HG03025 (cell line): ENCODE measurements around the gene SMURF2.
"Not testable (repeated sequence)": the region's sequence is repeated elsewhere in the genome, so short reads cannot be mapped to it uniquely, and the experiment has no call there.

ENCODE experiments used
- ATAC-seq: cut with Tn5 transposase; IDR thresholded peaks from one replicate; pipeline ENCODE4 v1.9.1; 2021; ENCODE audit warnings: mild to moderate bottlenecking, moderate library complexity; ENCODE audit not compliant: unreplicated experiment, low FRiP score

SMURF2 gene

DNA sequence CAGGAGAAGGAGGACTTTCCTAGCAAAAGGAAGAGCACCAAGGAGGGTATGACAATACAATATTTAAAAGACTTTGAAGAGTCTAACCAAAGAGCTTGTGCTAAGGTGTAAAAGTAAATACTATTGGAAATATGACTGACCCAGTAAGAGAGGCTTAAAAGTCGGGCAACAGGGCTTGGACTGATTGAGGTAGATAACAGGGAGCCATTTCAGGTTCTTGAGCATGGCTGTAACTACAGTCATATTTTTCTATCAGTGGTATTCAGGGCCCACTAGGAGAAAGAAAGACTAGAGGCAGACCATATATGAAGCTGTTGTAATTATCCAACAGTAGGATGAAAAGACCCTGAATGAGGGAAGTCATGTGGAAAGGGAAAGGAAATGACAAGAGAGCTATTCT, 62.3 kb downstream of the SMURF2 start:
- ATAC-seq, result no peak

DNA sequence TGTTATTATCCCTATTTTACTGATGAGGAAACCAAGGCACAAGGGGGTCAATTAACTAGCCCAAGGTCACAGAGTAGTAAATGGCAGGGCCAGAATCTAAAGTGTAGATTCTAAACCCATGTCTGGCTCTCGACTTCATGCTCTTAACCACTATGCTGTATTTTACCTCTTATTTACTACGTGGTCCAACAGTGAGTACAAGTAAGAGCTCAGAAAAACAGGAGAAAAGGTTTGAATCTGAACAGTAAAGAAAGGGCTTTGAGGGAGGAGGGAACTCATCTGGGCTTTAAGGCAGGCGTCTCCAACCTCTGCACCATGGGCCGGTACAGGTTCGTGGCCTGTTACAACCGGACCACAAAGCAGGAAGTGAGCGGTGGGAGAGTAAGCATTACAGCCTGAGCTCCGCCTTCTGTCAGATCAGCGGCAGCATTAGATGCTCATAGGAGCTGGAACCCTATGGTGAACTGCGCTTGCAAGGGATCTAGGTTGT, 62.9 kb downstream of the SMURF2 start:
- ATAC-seq, result peak; percentile 75

DNA sequence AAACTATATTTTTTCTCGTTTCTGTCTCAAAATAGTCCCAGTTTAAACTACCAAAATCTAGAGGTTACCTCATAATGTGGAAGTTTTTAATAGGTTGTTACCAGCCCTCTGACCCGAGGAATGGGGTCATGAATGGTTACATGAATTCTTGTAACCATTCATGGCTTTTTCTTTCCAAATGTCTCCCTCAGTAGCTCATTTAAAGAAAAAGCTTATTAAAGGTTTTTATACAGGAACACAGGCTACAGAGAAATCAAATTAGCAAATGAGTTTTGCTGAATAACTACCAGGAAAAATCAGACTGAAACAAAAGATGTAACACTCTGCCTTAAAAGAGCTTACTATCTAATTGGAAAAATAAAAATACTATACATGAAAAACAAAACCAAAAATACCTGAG, 63.4 kb downstream of the SMURF2 start:
- ATAC-seq, result no peak

DNA sequence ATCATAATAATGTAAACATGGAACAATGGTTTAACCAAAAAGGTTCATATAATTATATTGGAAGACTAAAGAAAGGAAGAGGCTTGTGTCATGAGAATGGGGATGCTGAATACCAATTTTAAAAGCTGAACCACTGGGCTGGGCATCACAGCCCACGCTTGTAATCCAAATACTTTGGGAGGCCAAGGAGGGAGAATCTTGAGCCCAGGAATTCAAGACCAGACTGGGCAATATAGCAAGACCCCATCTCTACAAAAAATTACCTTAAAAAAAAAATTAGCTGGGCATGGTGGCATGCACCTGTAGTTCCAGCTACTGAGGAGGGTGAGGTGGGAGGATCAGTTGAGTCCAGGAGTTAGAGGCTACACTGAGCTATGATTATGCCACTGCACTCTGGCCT, 65.1 kb downstream of the SMURF2 start:
- ATAC-seq, result no peak

DNA sequence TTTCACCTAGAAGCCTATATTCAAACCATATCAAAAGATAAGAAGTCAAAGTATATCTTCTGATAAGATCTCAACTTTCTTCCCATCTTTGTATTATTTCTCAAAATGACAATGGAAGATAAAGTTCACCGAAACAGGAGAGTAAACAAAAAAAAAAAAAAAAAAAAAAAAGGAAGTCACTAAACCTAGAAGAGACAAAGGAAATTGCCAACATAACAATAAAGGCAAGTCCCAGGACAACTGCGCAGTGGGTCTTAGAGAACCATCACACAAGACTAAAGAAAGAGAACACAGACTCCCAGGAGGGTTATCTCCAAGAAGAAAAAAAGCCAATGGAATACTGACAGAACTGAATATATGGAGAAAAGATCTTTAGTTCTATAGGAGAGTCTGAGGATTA, 65.7 kb downstream of the SMURF2 start:
- ATAC-seq, result no peak

DNA sequence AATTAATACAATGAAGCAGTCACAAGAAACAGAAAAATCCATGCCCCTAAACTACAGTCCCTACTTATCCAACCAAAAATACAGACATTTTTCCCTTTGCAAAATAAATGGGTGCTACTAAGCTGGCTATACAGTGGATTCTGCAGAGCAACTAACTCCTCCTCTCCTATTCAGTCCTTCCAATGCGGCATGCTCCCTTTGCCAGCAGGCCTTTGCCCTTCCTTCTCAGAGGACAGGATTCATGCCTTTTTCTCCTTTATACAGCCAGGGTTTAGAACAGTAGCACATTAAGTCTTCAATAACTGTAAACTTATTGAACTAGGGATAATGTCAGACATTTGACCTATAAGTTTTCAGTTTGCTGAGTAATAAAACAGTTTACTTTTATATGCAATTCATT, 70.2 kb downstream of the SMURF2 start:
- no peak for ATAC-seq

DNA sequence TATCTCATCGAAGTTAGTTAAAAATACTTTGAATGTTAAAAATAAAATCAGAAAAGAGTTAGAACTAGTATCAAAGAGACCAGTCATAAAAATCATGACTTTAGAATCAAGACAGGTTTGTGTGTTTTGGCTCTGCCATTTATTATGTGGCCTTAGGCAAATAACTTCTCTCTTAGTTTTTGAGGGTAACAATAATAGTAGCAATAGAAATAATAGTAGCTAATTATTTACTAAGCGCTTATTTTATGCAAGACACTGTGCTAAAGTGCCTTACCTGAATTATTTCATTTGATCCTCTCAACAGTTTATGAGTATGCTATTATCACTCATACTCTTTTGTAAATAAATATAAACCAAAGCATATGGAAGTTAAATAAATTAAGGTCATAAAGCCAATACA, 77.0 kb downstream of the SMURF2 start:
- no peak for ATAC-seq

DNA sequence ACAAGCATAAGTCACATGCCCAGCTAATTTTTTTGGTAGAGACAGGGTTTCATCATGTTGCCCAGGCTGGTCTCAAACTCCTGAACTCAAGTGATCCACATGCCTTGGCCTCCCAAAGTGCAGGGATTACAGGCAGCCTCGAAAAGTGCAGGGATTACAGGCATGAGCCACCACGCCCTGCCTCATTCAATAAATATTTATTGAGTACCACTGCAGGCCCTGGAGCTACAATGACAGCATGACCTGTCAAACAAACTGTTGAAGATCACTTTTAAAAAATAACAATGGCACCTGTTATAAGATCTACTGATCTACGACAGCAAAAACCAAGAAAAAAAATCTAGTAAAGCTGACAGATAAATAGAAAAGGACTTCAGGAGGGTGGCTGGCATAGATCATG, 79.1 kb downstream of the SMURF2 start:
- ATAC-seq, result no peak

DNA sequence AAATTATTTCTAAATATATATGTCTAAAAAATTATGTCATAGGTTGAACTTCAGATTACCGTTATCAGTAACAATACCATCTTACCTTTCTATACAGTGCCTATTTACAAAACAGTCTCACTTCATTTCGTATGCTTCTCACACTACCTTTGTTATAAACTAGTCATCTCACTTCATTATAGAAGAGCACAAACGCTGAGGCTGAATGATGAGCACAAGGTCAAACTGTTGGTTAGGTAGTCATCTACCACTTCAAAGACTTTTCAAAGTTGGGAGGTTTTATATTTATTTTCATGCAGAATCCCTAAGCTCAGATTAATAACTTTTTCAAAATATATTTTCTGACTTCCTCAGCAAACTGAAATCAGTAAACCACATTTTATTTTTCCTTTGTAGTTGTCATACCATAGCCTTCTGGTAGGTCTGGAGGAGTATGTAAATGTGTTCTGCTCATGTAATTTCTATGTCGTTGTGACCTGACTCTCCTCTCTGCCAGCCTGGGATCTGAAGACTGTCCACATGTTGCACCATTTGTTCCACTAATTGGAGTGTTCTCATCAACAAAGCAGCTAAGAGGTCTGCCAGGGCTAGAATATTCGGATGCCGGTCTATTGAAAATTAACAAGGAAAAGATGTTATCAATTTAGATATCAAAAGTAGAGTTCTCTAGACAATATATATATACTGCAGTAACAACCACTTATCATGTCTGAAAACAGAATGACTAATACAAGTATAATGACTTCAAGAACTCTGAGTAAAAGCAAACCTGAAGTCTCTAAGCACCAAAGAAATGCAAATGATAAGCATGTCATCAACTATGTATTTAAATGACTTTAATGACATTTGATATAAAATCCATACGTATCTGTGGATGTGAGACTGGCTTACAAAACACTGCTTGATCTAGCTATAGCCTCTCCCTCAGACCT, 81.5 kb downstream of the SMURF2 start:
- ATAC-seq, result no peak

DNA sequence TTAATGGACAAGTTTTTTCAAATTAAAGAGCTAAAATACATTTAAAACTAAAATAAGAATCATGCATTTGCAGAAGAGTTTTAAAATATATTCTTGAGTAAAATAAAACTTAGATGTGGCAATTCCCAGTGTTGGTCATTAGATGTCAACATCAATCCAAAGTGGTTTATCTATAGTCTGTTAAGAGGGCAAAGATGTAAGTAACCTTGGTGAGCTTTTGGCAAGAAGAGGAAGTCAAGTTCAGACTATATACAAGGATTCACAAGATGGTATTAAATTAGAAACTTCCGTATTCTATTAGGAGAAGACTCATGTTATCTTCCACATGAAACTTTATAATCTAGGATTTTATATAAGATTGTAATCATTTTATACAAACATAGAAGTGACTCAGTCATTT, 82.2 kb downstream of the SMURF2 start:
- no peak for ATAC-seq

DNA sequence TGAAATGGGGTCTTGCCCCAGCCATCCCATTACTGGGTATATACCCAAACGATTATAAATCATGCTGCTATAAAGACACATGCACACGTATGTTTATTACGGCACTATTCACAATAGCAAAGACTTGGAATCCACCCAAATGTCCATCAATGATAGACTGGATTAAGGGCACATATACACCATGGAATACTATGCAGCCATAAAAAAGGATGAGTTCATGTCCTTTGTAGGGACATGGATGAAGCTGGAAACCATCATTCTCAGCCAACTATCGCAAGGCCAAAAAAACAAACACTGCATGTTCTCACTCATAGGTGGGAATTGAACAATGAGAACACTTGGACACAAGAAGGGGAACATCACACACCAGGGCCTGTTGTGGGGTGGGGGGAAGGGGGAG, 85.1 kb downstream of the SMURF2 start:
- not testable (repeated sequence) for ATAC-seq

DNA sequence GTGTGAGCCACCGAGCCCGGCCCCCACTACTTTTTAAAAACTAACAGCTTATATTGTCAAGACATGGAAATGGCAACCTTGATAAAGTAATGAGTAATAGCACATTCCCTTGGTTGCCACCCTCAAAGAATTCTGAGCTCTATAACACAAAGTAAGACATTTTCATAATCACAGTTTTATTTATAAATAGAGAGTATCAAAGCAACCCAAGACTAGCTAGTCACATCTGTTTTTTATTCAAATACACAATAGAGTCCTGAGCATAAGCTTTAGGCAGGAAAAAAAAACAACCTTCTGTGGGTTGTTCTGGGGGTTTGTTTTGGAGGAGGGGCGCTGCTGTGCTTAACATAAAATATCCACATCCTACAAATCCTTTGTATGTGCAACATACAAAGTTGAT, 86.7 kb downstream of the SMURF2 start:
- ATAC-seq, result no peak

DNA sequence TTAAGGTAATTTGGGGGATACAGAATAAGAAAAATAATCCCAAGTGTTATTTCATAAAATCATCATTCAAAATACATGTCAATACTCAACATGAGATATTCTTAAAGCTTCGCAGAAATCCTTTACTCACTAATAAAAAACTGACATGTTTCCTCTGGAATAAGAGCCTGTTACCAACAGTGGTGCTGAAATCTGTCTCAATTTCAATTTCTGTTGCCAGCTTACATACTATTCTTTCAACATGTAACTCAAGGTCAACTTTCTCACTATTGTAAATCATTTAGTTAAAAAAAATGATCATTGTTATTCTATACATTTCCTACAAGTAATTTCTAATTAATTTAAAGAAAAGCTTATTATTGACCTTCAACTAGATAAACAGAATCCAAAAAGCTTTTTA, 87.5 kb downstream of the SMURF2 start:
- no peak for ATAC-seq

DNA sequence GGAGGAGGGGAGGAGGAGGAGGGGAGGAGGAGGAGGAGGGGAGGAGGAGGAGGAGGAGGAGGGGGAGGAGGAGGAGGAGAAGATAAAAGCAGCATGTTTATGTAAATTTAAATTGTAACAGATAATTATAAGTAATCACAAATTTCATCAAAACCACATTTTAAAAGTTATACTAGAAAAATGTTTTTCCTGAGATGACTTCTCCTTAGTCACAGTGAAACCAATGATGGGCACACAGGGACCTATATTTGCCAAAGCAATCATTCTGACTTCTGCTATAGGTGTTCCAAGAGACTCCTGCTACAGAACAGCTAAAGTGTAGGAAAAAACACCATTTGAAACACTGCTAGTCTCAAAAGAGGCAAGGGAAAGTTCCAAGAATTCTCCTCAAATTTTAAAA, 88.9 kb downstream of the SMURF2 start:
- ATAC-seq, result no peak

DNA sequence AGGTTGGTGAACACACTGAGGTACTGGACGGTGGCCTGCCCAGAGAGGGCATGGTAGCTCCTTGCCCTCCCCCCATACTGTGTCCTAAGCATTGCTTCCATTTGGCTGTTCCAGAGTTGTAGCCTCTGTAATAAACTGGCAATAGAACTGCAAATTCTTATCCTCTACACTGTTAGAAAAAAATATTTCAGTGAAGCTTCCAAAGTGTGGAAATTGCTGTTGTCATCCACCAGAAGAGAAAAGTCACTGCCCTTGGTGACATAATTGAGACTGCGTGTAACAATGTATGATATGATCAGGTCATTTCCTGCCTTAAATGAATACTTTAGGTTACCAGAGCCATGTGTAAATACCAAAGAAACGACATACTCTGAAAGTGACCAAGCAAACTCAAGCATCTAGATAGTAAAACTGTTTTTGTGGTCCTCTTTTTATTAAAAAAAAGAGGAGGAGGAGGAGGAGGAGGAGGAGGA, 89.4 kb downstream of the SMURF2 start:
- no peak for ATAC-seq

DNA sequence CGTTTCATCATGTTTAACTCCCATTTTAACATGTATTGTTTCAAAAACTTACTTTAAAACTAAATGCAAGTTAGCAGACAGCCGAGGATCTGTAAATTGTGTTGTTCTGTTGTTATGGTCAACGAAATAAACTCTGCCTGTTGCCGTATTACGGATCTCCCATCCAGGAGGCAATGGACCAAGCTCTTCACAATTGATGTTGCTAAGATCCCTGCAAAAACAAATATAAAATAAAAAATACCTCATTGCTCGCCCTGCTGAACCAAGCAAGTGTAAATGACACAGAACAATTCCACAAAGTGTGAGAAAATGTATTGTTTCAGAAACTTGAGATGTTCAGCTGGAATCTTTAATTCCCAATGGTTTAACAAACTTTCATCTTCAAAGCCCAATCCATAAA, 90.4 kb downstream of the SMURF2 start:
- ATAC-seq, result no peak

DNA sequence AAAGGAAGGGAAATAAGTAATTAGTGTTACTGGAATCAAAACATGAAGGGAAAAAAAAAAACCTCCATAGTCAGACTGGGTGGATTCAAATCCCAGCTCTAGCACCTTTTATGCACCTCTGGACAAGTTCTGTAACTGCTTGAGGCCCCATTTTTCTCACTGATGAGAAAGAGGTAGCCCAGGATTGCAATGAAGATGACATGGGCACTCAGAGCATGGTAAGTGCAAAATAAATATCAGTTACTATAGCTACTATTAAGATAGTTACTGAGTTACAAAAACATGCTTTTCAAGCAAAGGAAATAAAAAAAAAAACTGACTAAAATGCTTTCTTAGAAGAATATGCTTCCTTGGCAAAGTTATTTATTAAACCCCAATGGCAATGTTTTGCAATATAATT, 96.5 kb downstream of the SMURF2 start:
- no peak for ATAC-seq

DNA sequence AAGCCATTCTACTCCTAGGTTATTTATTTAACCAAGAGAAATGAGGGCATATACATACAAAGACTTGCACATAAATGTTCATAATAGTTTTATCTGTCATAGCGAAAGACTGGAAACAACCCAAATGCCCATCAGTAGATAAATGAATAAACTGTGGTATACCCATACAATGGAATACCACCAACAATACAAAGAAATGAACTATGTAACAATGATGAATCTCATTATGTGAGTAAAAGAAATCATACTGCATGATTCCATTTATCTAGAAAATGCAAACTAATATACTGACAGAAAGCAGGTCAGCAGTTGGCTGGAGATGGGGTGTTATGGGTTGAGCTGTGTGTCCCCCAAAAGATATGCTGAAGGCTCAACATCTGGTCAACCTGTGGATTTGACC, 98.0 kb downstream of the SMURF2 start:
- ATAC-seq, result no peak

DNA sequence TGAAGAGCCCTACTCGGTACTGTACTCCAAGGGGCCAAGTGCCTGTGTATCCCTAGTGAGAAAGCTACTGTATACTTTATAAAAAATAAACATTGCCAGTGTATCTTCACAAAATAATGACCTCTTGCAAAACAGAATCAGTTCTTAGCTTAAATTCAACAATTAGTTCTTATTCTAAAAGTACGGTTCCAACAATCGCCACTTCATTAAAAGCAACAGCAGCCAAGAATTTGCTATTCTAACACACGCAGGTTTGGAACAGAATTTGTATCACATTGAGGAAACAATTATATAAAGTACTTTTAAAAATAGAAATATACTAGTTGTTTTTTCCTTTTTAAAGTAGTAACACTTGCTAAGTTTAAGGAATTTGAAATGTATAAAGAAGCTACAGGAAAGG, 106.8 kb downstream of the SMURF2 start:
- no peak for ATAC-seq

DNA sequence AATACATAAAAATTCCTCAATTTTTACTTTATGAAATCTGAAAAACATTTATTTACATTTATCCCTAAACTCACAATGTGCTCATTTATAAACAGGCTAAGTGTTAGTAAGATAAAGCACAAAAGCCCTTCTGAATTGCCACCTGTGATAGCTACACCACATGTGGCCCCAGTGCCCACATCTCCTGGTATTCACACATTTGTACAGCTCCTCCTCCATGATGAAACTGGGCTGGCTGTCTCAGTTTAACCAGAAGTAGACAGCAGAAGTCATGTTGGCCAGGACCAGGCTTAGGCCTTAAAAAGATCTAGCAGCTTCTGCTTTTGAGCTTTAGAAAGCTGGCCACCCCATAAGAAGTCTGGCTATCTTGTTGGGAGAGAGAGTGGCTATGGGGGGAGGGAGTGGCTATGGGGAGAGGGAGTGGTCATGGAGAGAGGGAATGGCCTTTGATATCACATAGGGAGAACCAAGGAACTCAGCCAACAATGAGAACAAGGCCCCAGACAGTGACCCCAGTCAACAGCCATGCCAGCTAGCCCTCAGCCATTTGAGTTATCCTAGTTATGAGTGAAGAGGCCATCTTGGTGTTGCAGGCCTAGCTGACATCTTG, 108.0 kb downstream of the SMURF2 start:
- no peak for ATAC-seq

DNA sequence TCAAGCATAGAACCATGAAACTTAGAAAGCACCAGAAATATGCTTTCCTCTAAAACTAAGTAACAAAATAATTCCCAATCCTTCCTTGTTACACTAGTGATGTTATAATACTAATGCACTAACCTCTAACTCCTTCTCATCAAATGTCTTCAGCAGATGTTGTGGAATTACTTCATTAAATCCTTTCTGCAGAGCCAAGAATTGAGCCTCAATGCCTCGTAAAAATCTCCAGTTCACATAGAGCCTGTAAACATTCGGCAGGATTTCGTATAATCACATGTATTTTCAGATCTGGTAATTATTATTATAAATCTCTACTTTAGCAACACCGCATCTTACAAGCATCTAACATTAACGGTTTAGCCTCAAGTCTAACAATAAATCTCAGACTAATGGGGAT, 110.6 kb downstream of the SMURF2 start:
- ATAC-seq, result no peak

DNA sequence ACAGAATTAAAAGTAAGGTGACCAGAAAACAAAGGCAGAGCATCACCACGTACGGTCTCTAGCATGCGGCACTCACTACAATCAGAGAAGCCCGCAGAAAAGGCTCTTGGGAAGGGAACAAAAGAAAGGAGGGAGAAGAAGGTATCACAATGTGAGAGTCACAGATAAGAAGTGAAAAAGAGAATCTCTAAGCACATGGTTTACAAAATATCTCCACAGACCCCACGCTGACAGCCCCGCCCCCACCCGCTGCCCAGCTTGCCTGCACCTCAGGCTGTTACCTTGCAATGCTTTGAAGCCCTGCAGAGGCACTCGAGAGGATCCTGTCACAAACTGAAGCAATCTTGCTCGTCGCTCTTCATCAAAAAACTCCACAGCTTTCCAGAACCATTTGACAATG, 114.8 kb downstream of the SMURF2 start:
- no peak for ATAC-seq
